Right cardiac atrium (tissue), 5 donors: ENCODE data around the gene FBXO3. TPM values are rescaled to one million over a fixed set of nuclear protein-coding genes. Genes with fewer than 3 reads are reported as not detected.

Experiments used
- ATAC-seq, 2 donors: fragments of 200-7000 bp; cut with Tn5 transposase; one replicate each; pipeline versions ENCODE4 v1.8.0 to v1.9.1; 2020; ENCODE audit warnings: moderate library complexity in 2 of 2, mild to moderate bottlenecking in 1 of 2
- DNase-seq, 3 donors: peaks; one replicate each; pipeline ENCODE4 v3.0.0-alpha.2; 2020
- H3K27ac ChIP-seq: one replicate; pipeline ENCODE4 v1.5.1; 2013; ENCODE audit warnings: mild to moderate bottlenecking, low read length, control low read depth, moderate library complexity
- H3K27me3 ChIP-seq: one replicate; pipeline ENCODE4 v1.6.1; 2013; ENCODE audit not compliant: control insufficient read depth, insufficient read depth
- H3K4me1 ChIP-seq: one replicate; pipeline ENCODE4 v1.6.1; 2013; ENCODE audit warnings: low read length; ENCODE audit not compliant: control insufficient read depth, insufficient read depth
- H3K4me3 ChIP-seq: one replicate; pipeline ENCODE4 v1.5.1; 2013; ENCODE audit warnings: low read length, control low read depth
- H3K9me3 ChIP-seq: one replicate; pipeline ENCODE4 v1.6.1; 2013; ENCODE audit warnings: low read length; ENCODE audit not compliant: control insufficient read depth
- WGBS: extraction: QIAGEN DNeasy Blood & Tissue Kit; methylation state at CpG from one replicate; pipeline ENCODE4 v1.1.7; 2013; 5-methylcytosine and 5-hydroxymethylcytosine counted together
- intact Hi-C, 4 donors: fragments of 100-400 bp; cut with DNase I; formaldehyde crosslinking; loops; one replicate each; pipeline versions ENCODE4 v1.11.0 to v1.14.0; 2022 to 2023
- polyA plus RNA-seq: library from polyadenylated mRNA; stranded (reverse); fragments of 200-250 nt; gene quantifications from one replicate; pipeline ENCODE4 v1.2.3, GENCODE V29; 2013
- total RNA-seq, 4 donors: library from RNA; stranded (reverse); fragmentation: NEBNext Ultra II Directional; extraction: Animal tissue kit (Norgen Biotek cat#: 25700); gene quantifications; one replicate each; pipeline ENCODE4 v1.2.1, GENCODE V29; 2021
- donor health status: healthy with polysubstance abuse.
- donor health status: DM: no; HTN: yes; CAD: no.
- donor health status: DM: no; HTN: no; CAD: no.
- donor health status: DM: no; HTN: yes; CAD: no; lungs with severe emphysema.
- donor health status: DM: yes; HTN: yes; CAD: no.

The FBXO3 gene
- total and polyA plus RNA-seq, 5 donors = 27.3 to 40.8 (median 38.6) TPM

GRCh38 chr11:33700502-33701271 lies 73.6 kb downstream of the FBXO3 start, which contains the start of gene C11orf91:
TSS of gene C11orf91 (minus strand) at chr11:33700826. CDS start at chr11:33700740, 86 bp downstream.
- H3K4me1 ChIP-seq = peaks cover 18% of the 10 kb centered on the region
- H3K27me3 ChIP-seq = no peaks in the 10 kb centered on the region
- ATAC-seq = peak; percentile 91 to 94
- peak within 1 kb of the TSS; percentile 86 for H3K27ac ChIP-seq
- under 1% methylated on average over 71 of the region's 72 CpGs for WGBS
- intact Hi-C loops = no loop called here
- peak within 1 kb of the TSS; percentile 65 for H3K4me3 ChIP-seq
- no peaks in the 10 kb centered on the region for H3K9me3 ChIP-seq
- DNase-seq = peak; percentile 98 to 99 (median 99)

- peak; percentile 64 to 84 (median 77) for DNase-seq
- Histone ChIP-seq H3K4me1 (peaks cover 15% of the 10 kb centered on the region), H3K9me3 (no peaks in the 10 kb centered on the region), H3K27ac (peak overlapping the region; percentile 14), H3K27me3 (no peaks in the 10 kb centered on the region), H3K4me3 (peak overlapping the region; percentile 65)
- WGBS = 22% methylated on average over 25 of the region's 25 CpGs
- intact Hi-C loops = no loop called here
- no peak for ATAC-seq
Measured at GRCh38 chr11:33700063-33700501, 74.2 kb downstream of the FBXO3 start.

GRCh38 chr11:33699515-33700062 lies 74.7 kb downstream of the FBXO3 start:
- Histone ChIP-seq H3K4me1 (peaks cover 14% of the 10 kb centered on the region), H3K9me3 (no peaks in the 10 kb centered on the region), H3K27me3 (no peaks in the 10 kb centered on the region), H3K4me3 (no peak overlapping the region), H3K27ac (peak overlapping the region; percentile 14)
- ATAC-seq = no peak
- peak in 2 of 3 donors; percentile 36 to 67 for DNase-seq
- intact Hi-C loops = no loop called here
- WGBS = 71% methylated on average over 12 of the region's 12 CpGs

- peaks cover 13% of the 10 kb centered on the region for H3K4me1 ChIP-seq
- H3K27ac ChIP-seq = no peak overlapping the region
- DNase-seq (no peak), ATAC-seq (no peak)
- H3K9me3 ChIP-seq = no peaks in the 10 kb centered on the region
- no peak overlapping the region for H3K4me3 ChIP-seq
- intact Hi-C loops = no loop called here
- WGBS = 80% methylated on average over 5 of the region's 5 CpGs
- no peaks in the 10 kb centered on the region for H3K27me3 ChIP-seq
Measured at GRCh38 chr11:33698921-33699320, 75.4 kb downstream of the FBXO3 start.

GRCh38 chr11:33697997-33698396 lies 76.3 kb downstream of the FBXO3 start:
- ATAC-seq (no peak), DNase-seq (no peak)
- Histone ChIP-seq H3K4me1 (peaks cover 5% of the 10 kb centered on the region), H3K4me3 (no peak overlapping the region), H3K27me3 (no peaks in the 10 kb centered on the region), H3K27ac (no peak overlapping the region), H3K9me3 (no peaks in the 10 kb centered on the region)
- 48% methylated on average over 3 of the region's 3 CpGs for WGBS
- intact Hi-C loops = no loop called here

- Histone ChIP-seq H3K4me1 (peaks cover 11% of the 10 kb centered on the region), H3K9me3 (no peaks in the 10 kb centered on the region), H3K27me3 (no peaks in the 10 kb centered on the region), H3K27ac (no peak overlapping the region), H3K4me3 (no peak overlapping the region)
- DNase-seq (no peak), ATAC-seq (no peak)
- 84% methylated on average over 6 of the region's 6 CpGs for WGBS
- intact Hi-C loops = no loop called here
Measured at GRCh38 chr11:33696931-33697638, 77.2 kb downstream of the FBXO3 start.

- H3K4me1 ChIP-seq = peaks cover 16% of the 10 kb centered on the region
- DNase-seq (no peak), ATAC-seq (no peak)
- intact Hi-C loops = no loop called here
- H3K4me3 ChIP-seq = no peak overlapping the region
- no peak overlapping the region for H3K27ac ChIP-seq
- no peaks in the 10 kb centered on the region for H3K27me3 ChIP-seq
- 87% methylated on average over 5 of the region's 5 CpGs for WGBS
- H3K9me3 ChIP-seq = no peaks in the 10 kb centered on the region
Measured at GRCh38 chr11:33696411-33696810, 77.9 kb downstream of the FBXO3 start.

- ATAC-seq = no peak
- DNase-seq = peak in 1 of 3 donors; percentile 45
- Histone ChIP-seq H3K27me3 (no peaks in the 10 kb centered on the region), H3K4me3 (no peak overlapping the region), H3K4me1 (peaks cover 23% of the 10 kb centered on the region), H3K9me3 (no peaks in the 10 kb centered on the region), H3K27ac (no peak overlapping the region)
- WGBS = 75% methylated on average over 4 of the region's 4 CpGs
- intact Hi-C loops = no loop called here
Measured at GRCh38 chr11:33695051-33695566, 79.2 kb downstream of the FBXO3 start.

- 81% methylated on average over 4 of the region's 4 CpGs for WGBS
- Histone ChIP-seq H3K9me3 (no peaks in the 10 kb centered on the region), H3K27ac (peak overlapping the region; percentile 2), H3K4me3 (no peak overlapping the region), H3K4me1 (peaks cover 24% of the 10 kb centered on the region), H3K27me3 (no peaks in the 10 kb centered on the region)
- intact Hi-C loops = loop anchor here in 2 of 4 donors (5.0 kb wide), 1 partner anchor 43 kb away; the partner anchor contains the start of gene CD59 (in 2 of the 2)
- ATAC-seq = no peak
- DNase-seq = no peak
Measured at GRCh38 chr11:33694346-33695050, 79.8 kb downstream of the FBXO3 start.

- Histone ChIP-seq H3K27ac (peak overlapping the region; percentile 73), H3K27me3 (no peaks in the 10 kb centered on the region), H3K4me1 (peaks cover 27% of the 10 kb centered on the region), H3K9me3 (no peaks in the 10 kb centered on the region), H3K4me3 (no peak overlapping the region)
- DNase-seq (peak in 1 of 3 donors; percentile 38), ATAC-seq (no peak)
- intact Hi-C loops = loop anchor here in 2 of 4 donors (5.0 kb wide), 1 partner anchor 45 kb away; the partner anchor contains the start of gene CD59 (in 2 of the 2)
- WGBS = 38% methylated on average over 5 of the region's 5 CpGs
Measured at GRCh38 chr11:33692541-33692940, 81.8 kb downstream of the FBXO3 start.
